ENCODE data around the gene ZBTB7C.
A peak's percentile ranks its signal among the peaks of the same experiment; 100 is the strongest.

ZBTB7C gene

DNA sequence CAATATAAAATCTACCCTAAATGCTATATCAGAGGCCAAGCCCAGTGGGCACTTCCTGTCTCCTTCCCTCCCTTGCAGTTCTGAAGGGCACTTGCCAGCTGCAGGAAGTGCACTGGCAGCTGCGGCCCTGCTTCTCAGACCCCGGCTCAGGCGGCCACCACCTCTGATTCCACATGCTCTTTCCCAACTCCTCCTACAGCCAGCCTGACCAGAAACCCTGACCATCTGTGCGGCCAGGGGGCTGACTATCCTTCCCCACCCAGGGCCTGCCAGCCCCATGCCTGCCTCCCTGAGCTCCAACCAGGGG, 88.6 kb downstream of the ZBTB7C start:
- DNase-seq, result no peak

DNA sequence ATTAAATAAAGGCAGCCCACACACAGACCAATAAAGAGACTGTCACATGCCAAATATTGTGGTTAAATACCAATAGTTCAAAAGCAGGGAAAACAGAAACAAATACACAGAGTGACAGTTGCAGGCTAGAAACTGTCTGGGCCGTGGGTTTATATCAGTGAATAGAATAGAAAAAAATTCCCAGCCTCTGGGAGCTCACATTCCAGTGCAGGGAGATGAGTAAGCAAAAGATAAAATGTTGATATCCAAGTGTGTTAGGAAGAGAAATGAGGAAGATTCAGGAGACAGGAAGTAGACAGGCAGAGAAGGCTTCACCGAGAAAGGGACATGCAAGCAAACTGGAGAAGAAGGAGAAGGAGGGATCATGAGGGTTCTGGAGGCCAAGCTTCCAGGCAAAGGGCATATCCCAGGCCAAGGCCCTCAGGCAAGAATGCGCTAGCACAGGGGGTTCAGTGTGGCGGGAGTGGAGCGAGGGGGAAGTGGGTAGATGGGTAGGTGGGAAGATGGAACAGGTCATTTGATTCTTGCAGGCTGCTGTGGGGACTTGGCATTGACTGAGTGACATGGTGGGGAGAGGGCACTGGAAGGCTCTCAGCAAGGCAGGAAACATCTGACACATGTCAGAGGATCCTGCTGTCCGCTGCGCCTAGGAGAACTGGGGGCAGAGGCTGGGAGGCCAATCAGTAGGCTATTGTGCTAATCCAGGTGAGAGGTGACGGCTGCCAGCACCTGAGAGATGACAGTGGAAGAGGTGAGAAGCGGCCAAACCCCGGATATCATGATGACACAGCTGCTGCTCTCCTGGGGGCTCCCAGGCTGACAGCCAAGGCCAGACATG, 89.2 kb downstream of the ZBTB7C start:
- no peak for DNase-seq

- no peak for DNase-seq
These were observed 90.7 kb downstream of the ZBTB7C start for GRCh38 chr18:48318436-48318835.

DNA sequence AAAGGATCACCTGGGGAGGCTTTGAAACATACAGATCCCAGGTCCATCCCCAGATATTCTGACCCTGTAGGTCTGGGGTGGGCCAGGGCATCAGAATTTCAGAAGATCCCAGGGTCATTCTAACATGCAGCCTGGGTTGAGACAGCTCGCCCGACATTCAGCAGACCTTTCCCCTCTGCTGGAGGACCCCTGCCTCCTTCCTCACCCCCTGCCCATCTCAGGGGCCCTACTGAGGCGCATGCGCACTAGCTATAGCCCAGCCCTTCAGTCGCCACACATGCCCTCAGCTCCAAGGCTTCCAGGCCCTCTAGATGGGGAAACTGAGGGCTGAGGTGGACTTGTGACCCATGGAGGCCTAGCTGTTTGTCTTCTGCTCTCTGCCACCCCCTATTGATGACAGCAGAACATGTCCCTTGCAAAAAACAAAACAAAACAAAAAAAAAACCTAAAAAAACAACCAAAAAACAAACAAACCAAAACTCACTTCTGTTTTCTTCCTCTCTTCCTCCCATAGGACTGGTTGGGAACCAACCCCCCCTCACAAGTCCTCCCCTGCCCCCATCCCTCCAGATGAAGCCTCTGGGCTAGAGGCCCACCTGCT, 91.3 kb downstream of the ZBTB7C start:
- DNase-seq, result no peak

GRCh38 chr18:48316177-48316576, 93.0 kb downstream of the ZBTB7C start:
- DNase-seq, result no peak

DNA sequence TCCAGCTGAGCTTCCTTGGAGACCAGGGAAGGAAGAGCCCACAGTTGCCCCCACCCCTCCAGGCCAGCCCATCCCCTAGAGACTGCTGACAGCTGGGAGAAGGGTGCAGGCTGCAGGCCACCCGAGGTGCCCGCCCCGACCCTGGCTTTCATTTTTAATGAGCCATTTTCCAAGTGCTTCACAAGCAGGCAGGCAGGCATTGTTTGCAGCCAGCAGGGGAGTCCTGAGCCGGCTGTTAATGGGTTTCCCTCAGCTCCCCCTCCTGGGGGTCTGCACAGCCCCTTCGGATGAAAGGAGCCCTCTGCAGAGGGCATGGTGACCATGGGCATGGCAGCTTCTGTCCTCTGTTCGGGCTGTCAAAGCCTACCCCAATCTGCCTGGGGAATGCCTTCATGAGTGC, 94.5 kb downstream of the ZBTB7C start:
- DNase-seq, result no peak

GRCh38 chr18:48313792-48314191, 95.4 kb downstream of the ZBTB7C start:
- DNase-seq, result no peak

DNA sequence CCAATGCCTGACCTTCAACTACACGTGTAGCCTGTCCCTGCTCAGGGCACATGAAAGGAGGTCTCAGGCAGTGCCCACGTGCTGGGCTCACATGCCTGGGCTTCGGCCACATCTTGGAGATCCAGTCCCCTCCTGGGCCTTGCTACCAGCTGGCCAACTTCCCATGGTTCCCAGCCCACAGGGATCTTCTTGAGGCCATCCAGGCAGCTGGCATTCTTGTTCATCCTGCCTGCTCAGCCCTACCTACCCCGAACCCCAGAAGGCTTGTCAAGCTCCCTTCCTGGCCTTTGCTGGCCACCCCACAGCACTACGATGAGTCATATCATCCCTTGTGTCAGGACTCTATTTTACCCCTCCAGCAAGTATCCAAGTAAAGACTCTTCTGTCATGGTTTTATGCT, 97.1 kb downstream of the ZBTB7C start:
- no peak for DNase-seq

- DNase-seq, result peak; percentile 28
These were observed 98.2 kb downstream of the ZBTB7C start for GRCh38 chr18:48310999-48311398.

- no peak for DNase-seq
These were observed 98.8 kb downstream of the ZBTB7C start for GRCh38 chr18:48310353-48310752.

- DNase-seq, result no peak
These were observed 100.2 kb downstream of the ZBTB7C start for GRCh38 chr18:48308755-48309575.

GRCh38 chr18:48308027-48308635, 101.1 kb downstream of the ZBTB7C start:
- no peak for DNase-seq

DNA sequence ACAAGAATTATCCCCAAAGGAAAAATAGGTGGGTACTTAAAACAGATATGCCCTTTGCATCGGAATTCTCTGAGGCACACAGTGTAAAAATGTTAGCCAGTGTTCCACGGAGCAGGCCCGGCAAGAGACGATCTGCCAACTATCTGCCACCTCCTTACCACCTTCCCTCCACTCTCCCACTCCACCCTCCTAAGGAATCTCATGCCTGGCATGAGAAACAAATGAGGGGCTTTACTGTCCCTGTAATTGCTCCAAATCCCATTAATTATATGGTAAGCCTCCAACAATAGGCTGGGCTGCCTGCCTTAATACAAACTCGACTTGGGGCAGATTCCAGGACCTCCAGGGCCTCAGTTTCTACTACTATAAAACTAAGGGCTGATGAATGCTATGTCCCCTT, 102.3 kb downstream of the ZBTB7C start:
- DNase-seq, result no peak

DNA sequence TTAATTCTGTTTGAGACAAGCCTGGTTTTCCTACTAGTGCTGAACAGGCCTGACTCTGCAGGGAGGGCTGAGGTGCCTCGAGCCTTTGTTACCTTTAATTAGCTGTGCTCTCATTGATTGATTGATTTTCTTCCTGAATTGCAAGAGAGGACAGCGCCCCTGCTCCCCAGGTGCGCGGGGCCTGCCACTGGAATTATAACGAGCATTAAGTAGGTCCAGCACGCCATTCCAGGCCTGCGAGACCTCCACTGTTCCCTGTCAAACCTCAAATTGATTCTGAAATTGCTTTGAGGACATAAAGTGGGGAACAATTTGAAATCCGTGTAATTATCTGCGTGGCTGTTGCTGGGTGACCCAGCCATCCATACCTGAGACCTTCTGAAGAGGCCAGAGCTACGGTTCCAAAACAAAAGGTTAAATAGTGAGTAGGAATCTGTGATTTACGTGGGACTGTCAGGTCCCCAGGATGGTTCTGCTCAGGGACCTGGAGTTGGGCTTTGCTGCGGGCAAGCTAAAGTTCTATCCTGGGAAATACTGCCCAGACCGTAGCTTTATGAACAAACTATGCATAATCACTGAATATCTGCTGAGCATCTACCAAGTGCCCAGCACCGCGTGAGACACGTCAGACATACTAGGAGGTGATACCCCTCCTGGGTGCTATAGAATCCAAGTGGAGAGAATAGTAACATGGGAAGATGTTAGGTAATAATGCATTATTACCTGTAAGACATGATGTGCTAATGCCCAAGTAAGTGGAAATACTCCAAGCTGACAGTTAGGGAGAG, 104.1 kb downstream of the ZBTB7C start:
- no peak for DNase-seq

DNA sequence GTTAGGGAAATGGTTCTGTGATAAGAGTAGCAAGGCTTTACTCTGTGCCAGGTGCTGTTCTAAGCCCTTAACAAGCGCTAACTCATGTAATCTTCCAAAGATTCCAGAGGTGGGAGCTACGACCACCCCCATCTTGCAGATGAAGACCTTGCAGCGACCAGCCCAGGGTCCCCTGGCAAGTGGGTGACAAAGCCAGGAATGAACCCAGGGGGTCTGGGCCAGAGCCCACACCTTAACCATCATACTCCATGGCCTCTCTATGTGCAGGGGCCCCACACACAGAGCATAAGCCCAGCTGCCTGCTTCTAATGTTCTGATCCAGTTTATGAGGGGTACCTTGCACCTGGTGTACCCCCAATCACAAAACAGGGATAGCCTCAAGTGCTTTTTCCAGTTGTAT, 105.3 kb downstream of the ZBTB7C start:
- DNase-seq, result no peak

DNA sequence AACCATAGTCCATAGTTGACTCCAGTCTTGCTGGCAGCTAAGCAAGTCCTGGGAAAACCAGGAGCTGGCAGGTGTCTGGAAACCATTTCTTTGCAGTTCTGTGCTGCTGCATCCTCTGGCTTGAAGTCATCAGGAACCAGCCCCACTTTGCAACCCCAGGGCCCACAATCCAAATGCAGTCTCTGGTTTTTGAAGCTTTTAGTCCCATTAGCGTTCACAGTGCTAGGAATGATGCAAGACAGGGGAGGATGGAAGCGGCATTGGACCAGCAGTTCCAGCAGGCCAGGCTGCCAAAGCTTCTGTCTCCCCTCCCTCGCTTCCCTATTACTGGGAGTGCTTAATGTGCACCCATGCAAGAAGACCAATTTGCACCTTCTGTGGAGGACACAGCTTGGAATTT, 106.4 kb downstream of the ZBTB7C start:
- no peak for DNase-seq

DNA sequence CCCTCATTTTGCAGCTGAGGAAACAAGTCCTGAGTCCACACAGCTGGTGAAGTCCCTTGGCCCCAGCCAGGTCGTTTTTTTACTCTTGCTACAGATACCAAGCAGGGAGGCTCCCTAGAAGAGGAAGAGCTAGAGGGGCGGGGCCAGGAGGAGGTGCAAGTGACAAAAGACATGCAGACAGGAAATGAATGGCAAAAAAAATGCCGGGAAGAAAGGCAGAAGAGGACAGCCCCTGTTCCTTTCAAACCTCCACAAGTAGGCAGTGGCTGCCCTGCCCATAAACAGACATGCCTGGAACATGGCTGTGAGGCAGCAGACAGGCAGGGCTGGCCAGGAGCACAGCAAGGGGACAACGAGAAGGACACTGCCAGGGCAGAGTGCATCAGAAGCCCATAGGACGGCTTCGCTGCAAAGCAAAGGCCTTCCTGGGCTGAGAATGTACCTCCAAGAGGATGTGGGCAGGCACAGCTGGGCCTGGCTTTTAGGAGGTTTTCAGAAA, 108.7 kb downstream of the ZBTB7C start:
- no peak for DNase-seq

DNA sequence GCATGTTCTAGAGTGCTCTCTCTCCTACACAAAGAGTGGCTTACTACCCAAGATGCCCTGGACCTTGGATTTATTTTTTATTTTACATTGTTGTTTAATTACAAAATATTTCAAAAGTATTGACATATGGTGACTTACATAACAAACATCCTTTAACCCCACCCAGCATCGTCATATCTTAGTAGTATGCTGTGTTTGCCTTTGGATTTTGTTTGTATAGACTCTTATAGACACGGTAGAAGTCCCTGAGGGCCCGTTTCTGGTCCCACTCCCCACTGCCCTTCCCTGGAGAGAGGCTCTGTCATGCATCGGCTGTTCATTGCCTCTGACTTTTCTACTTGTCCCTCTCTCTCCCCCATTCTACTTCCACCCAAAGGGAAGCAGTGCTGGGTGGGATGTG, 112.0 kb downstream of the ZBTB7C start:
- DNase-seq, result no peak

DNA sequence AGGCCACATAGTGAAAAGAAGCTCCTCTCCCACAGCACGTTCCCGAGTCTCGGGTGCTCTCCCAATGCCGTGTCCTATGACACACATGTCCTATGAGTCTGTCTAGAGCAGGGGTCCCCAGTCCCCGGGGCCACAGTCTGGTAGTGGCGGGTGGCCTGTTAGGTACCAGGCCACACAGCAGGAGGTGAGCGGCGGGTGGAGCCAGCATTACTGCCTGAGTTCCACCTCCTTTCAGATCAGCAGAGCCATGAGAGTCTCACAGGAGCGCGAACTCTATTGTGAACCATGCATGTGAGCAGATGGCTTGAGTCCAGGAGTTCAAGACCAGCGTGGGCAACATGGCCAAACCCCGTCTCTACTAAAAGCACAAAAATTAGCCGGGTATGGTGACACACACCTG, 112.6 kb downstream of the ZBTB7C start:
- no peak for DNase-seq

- no peak for DNase-seq
These were observed 113.4 kb downstream of the ZBTB7C start for GRCh38 chr18:48295586-48296311.

GRCh38 chr18:48294899-48295585, 114.1 kb downstream of the ZBTB7C start:
- DNase-seq, result no peak
